HCT116 (cell line): ENCODE results near the gene TYRO3.

Experiments
- CEBPB ChIP-seq: IDR thresholded peaks from 2 replicates; pipeline ENCODE4 v1.6.1; 2012; ENCODE audit warnings: low read depth
- CTCF ChIP-seq, 3 experiments: fragments of 200-600 bp in 1 of 3; sonication (generic) in 1 of 3; IDR thresholded peaks in 2 of 3; conservative IDR thresholded peaks in 1 of 3; 2 replicates each; pipeline ENCODE4 v1.5.1; 2012 to 2017; ENCODE audit warnings: low read depth in 2 of 3, low read length in 2 of 3, antibody characterized with exemption in 1 of 3, borderline replicate concordance in 1 of 3, control low read depth in 1 of 3, mild to moderate bottlenecking in 1 of 3, mixed read lengths in 1 of 3, mixed run types in 1 of 3, moderate library complexity in 1 of 3; ENCODE audit not compliant: insufficient read depth in 1 of 3
- EGR1 ChIP-seq: IDR thresholded peaks from 2 replicates; pipeline ENCODE4 v1.6.1; 2012; ENCODE audit warnings: low read depth
- ELF1 ChIP-seq: IDR thresholded peaks from 2 replicates; pipeline ENCODE4 v1.6.1; 2012; ENCODE audit warnings: low read depth, borderline replicate concordance
- EZH2 ChIP-seq: fragments of 200-600 bp; sonication (generic); IDR thresholded peaks from 2 replicates; pipeline ENCODE4 v1.6.1; 2017; ENCODE audit warnings: antibody characterized with exemption, mixed run types
- EZH2phosphoT487 ChIP-seq: fragments of 200-600 bp; IDR thresholded peaks from 2 replicates; pipeline ENCODE4 v1.6.1; 2018; ENCODE audit warnings: antibody characterized with exemption, borderline replicate concordance
- FOSL1 ChIP-seq: IDR thresholded peaks from 2 replicates; pipeline ENCODE4 v1.6.1; 2012; ENCODE audit warnings: low read depth
- POLR2A ChIP-seq: IDR thresholded peaks from 2 replicates; pipeline ENCODE4 v1.7.0; 2011; ENCODE audit warnings: borderline replicate concordance; ENCODE audit not compliant: insufficient read depth, insufficient read length; ENCODE audit errors: extremely low read depth
- POLR2AphosphoS5 ChIP-seq: IDR thresholded peaks from 2 replicates; pipeline ENCODE4 v1.6.1; 2011; ENCODE audit warnings: mild to moderate bottlenecking, low read depth, low read length, moderate library complexity
- RAD21 ChIP-seq: IDR thresholded peaks from 2 replicates; pipeline ENCODE4 v1.6.1; 2012; ENCODE audit warnings: low read depth, mild to moderate bottlenecking
- SIN3A ChIP-seq: IDR thresholded peaks from 2 replicates; pipeline ENCODE4 v1.6.1; 2012; ENCODE audit warnings: low read depth
- YY1 ChIP-seq: IDR thresholded peaks from 2 replicates; pipeline ENCODE4 v1.6.1; 2011; ENCODE audit warnings: low read length, low read depth, moderate library complexity, mild to moderate bottlenecking; ENCODE audit not compliant: insufficient replicate concordance; ENCODE audit errors: extremely low read depth
- ZNF274 ChIP-seq: fragments of 200-500 bp; sonication (Bioruptor generic); IDR thresholded peaks from 2 replicates; pipeline ENCODE4 v1.6.1; 2014; ENCODE audit warnings: mild to moderate bottlenecking, low read depth, low read length, inconsistent platforms

DNA sequence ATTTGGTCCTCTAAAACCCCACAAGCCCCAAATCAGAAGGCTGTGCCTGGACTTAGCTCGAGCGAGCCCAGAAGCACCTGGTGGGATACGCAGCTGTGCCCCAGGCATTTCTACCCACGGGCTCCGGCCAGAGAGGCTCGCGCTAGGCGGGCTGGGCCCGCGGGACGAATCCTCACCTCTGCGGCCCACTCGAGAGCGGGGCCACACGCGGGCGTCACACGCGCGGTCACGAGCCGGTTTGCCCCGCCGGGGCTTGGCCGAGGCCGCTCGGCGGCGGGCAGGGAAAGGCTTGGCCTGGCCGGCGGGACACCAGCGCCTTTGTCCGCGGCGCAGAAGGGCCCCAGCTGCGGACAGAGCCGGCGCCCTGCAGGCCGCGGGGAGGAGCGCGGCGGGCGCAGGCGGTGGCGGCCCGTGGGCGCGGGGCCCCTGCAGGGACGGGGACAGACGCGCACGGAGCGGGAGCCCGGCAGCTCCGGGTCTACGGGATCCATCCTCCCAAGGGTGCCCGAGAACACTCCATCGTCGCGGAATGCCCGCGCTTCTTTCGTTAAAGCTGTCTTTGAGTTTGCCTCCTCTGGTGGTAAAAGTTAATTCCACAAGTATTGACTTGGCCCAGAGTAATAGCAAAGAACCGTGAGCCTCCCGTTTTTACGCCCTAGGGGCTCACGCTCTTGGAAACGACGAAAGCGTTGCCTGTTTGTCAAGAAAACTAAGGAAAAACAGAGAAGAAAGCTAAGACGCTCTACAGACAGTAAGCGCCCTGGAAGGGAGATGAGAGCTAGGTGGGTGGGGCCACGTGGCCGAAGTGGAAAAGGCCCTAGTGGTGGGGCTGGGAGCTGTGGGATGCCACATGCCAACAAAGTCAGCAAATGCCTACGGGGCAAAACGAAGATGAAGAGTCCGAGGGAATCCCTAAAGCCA, 26.4 kb downstream of the TYRO3 start:
- TF ChIP-seq CTCF (IDR thresholded peaks at IDR 0.05 in 2 of 3, conservative IDR thresholded peaks at IDR 0.05 in 1 of 3; ENCODE audit: borderline replicate concordance in 1 of 3, insufficient read depth in 1 of 3, low read depth in 2 of 3, low read length in 2 of 3) (0 out of 6 replicates have a peak, but pooled peaks of 1 of the 3 experiments have one; percentile 12), FOSL1 (no peak), POLR2AphosphoS5 (no peak), YY1 (no peak), POLR2A (no peak), RAD21 (no peak), EZH2 (no peak), EZH2phosphoT487 (no peak), ELF1 (no peak), CEBPB (no peak), ZNF274 (no peak), SIN3A (no peak), EGR1 (no peak)
